Sigmoid colon (tissue), 7 donors: ENCODE results near the gene C19orf73. TPM values are rescaled to one million over a fixed set of nuclear protein-coding genes. Genes with fewer than 3 reads are reported as not detected.

ENCODE experiments used
- DNase-seq: peaks from one replicate; pipeline ENCODE4 v3.0.0-alpha.2; 2019
- H3K27ac ChIP-seq, 4 donors: fragments of 200-600 bp; sonication (generic); one replicate each; pipeline ENCODE4 v1.5.1; 2016 to 2019; ENCODE audit warnings: mild to moderate bottlenecking in 1 of 4
- H3K27me3 ChIP-seq, 3 donors: fragments of 200-600 bp; sonication (generic); one replicate each; pipeline ENCODE4 v1.5.1; 2019; ENCODE audit warnings: mild to moderate bottlenecking in 1 of 3
- H3K36me3 ChIP-seq, 4 donors: fragments of 200-600 bp; sonication (generic); one replicate each; pipeline ENCODE4 v1.5.1; 2016 to 2019
- H3K4me1 ChIP-seq, 4 donors: fragments of 200-600 bp; sonication (generic); one replicate each; pipeline ENCODE4 v1.5.1; 2017 to 2019
- H3K4me3 ChIP-seq, 4 donors: fragments of 200-600 bp; sonication (generic); one replicate each; pipeline ENCODE4 v1.5.1; 2017 to 2019; ENCODE audit warnings: mild to moderate bottlenecking in 2 of 4, moderate library complexity in 1 of 4
- H3K9me3 ChIP-seq, 4 donors: fragments of 200-600 bp in 3 of 4; sonication (generic) in 3 of 4; one replicate each; pipeline versions ENCODE4 v1.5.1 to v1.6.1; 2013 to 2019
- CTCF ChIP-seq, 4 experiments: fragments of 450-650 bp in 3 of 4; fragments of 200-600 bp in 1 of 4; IDR thresholded peaks; one replicate each; pipeline ENCODE4 v1.5.1; 2016 to 2019; ENCODE audit warnings: antibody characterized with exemption in 4 of 4, mild to moderate bottlenecking in 3 of 4, moderate library complexity in 2 of 4
- EP300 ChIP-seq, 4 donors: sonication (generic); formaldehyde crosslinking; IDR thresholded peaks; one replicate each; pipeline ENCODE4 v1.6.1; 2017; ENCODE audit warnings: antibody characterized with exemption in 4 of 4
- POLR2A ChIP-seq, 2 donors: fragments of 450-650 bp; IDR thresholded peaks; one replicate each; pipeline ENCODE4 v1.6.1; 2016; ENCODE audit warnings: antibody characterized with exemption in 2 of 2, mild to moderate bottlenecking in 2 of 2, moderate library complexity in 2 of 2
- POLR2AphosphoS5 ChIP-seq, 4 donors: sonication (generic); formaldehyde crosslinking; IDR thresholded peaks; one replicate each; pipeline ENCODE4 v1.6.1; 2017; ENCODE audit warnings: antibody characterized with exemption in 4 of 4
- WGBS, 2 donors: extraction: QIAGEN DNeasy Blood & Tissue Kit; methylation state at CpG; one replicate each; pipeline ENCODE4 v1.1.7; 2013; 5-methylcytosine and 5-hydroxymethylcytosine counted together
- intact Hi-C: fragments of 100-400 bp; cut with DNase I; formaldehyde crosslinking; loops from one replicate; pipeline ENCODE4 v1.15.1; 2023
- polyA plus RNA-seq, 3 donors: library from polyadenylated mRNA; stranded (reverse); fragments of 200-250 nt; gene quantifications; one replicate each; pipeline ENCODE4 v1.2.3, GENCODE V29; 2013
- total RNA-seq, 4 donors: library from RNA; depleted of rRNA; stranded (reverse); fragments of >200 nt; gene quantifications; one replicate each; pipeline ENCODE4 v1.1.0, GENCODE V29; 2016
- donor health status: healthy with polysubstance abuse.
- donor health status: Bipolar disorder and iron deficiency.
- donor health status: healthy.

C19orf73 gene
- 1 to 10 TPM in 3 of 4 donors, not detected in 1; 1.6 to 2.1 (median 1.8) TPM for total RNA-seq
- 1 to 10 TPM; 2.4 to 5.1 (median 3.3) TPM for polyA plus RNA-seq

GRCh38 chr19:49118565-49119410 is at the start of gene C19orf73:
TSS of gene C19orf73 (minus strand) at chr19:49119143. CDS start at chr19:49119022, 121 bp downstream.
- peak within 1 kb of the TSS; percentile 33 to 69 (median 66) for H3K4me3 ChIP-seq
- intact Hi-C loops = no loop called here
- H3K9me3 ChIP-seq = no peaks in the 10 kb centered on the region
- H3K4me1 ChIP-seq = peaks cover 0 to 36% (median 31%) of the 10 kb centered on the region in 4 donors
- 1% methylated on average over 85 of the region's 85 CpGs for WGBS, 2 donors
- TF ChIP-seq POLR2A (IDR thresholded peaks at IDR 0.05) (peak; percentile 12 to 29), POLR2AphosphoS5 (IDR thresholded peaks at IDR 0.05) (peak; percentile 41 to 69 (median 68)), EP300 (IDR thresholded peaks at IDR 0.05) (no peak), CTCF (IDR thresholded peaks at IDR 0.05) (peak in 1 of 4 experiments; percentile 13)
- H3K27ac ChIP-seq = peak within 1 kb of the TSS; percentile 91 to 96 (median 95)
- DNase-seq = peak; percentile 97
- H3K27me3 ChIP-seq = no peaks in the 10 kb centered on the region
- H3K36me3 ChIP-seq = no peaks in the 10 kb centered on the region

GRCh38 chr19:49168421-49168820 is 49.5 kb upstream of the C19orf73 start:
- intact Hi-C loops = no loop called here
- TF ChIP-seq EP300 (IDR thresholded peaks at IDR 0.05) (no peak), CTCF (IDR thresholded peaks at IDR 0.05) (no peak), POLR2AphosphoS5 (IDR thresholded peaks at IDR 0.05) (no peak), POLR2A (IDR thresholded peaks at IDR 0.05) (no peak)
- no peaks in the 10 kb centered on the region for H3K9me3 ChIP-seq
- 15 to 88% methylated on average over 23 of the region's 23 CpGs for WGBS, 2 donors
- H3K27ac ChIP-seq = no peak overlapping the region
- peaks cover 0 to 56% (median 16%) of the 10 kb centered on the region in 4 donors for H3K36me3 ChIP-seq
- H3K27me3 ChIP-seq = no peaks in the 10 kb centered on the region
- H3K4me3 ChIP-seq = no peak overlapping the region
- peaks cover 0 to 16% (median 14%) of the 10 kb centered on the region in 4 donors for H3K4me1 ChIP-seq
- DNase-seq = no peak

GRCh38 chr19:49167857-49168409 is 49.0 kb upstream of the C19orf73 start:
- Histone ChIP-seq H3K9me3 (no peaks in the 10 kb centered on the region), H3K4me1 (peaks cover 0 to 16% (median 14%) of the 10 kb centered on the region in 4 donors), H3K4me3 (no peak overlapping the region), H3K36me3 (peaks cover 0 to 52% (median 14%) of the 10 kb centered on the region in 4 donors), H3K27ac (no peak overlapping the region), H3K27me3 (no peaks in the 10 kb centered on the region)
- no peak for TF ChIP-seq POLR2AphosphoS5 (IDR thresholded peaks at IDR 0.05)
- no peak for DNase-seq
- 16 to 74% methylated on average over 25 of the region's 25 CpGs for WGBS, 2 donors
- intact Hi-C loops = no loop called here

GRCh38 chr19:49165865-49166301 is 46.9 kb upstream of the C19orf73 start:
- H3K4me1 ChIP-seq = peaks cover 0 to 16% (median 14%) of the 10 kb centered on the region in 4 donors
- no peaks in the 10 kb centered on the region for H3K27me3 ChIP-seq
- H3K9me3 ChIP-seq = no peaks in the 10 kb centered on the region
- 13 to 53% methylated on average over 30 of the region's 30 CpGs for WGBS, 2 donors
- peak overlapping the region; percentile 41 to 83 (median 66) for H3K27ac ChIP-seq
- intact Hi-C loops = no loop called here
- TF ChIP-seq POLR2AphosphoS5 (IDR thresholded peaks at IDR 0.05) (no peak), POLR2A (IDR thresholded peaks at IDR 0.05) (no peak), EP300 (IDR thresholded peaks at IDR 0.05) (no peak), CTCF (IDR thresholded peaks at IDR 0.05) (no peak)
- H3K4me3 ChIP-seq = peak overlapping the region in 1 of 4 donors; percentile 3
- H3K36me3 ChIP-seq = peaks cover 0 to 31% (median 5%) of the 10 kb centered on the region in 4 donors
- DNase-seq = no peak
